Kidney epithelial cell (primary cell): Measurements from ENCODE around the gene SPNS1. TPM values are rescaled to one million over a fixed set of nuclear protein-coding genes. Genes with fewer than 3 reads are reported as not detected.
"Not testable (repeated sequence)": the region's sequence is repeated elsewhere in the genome, so short reads cannot be mapped to it uniquely, and the experiment has no call there.

Experiments
- DNase-seq: peaks from one replicate; pipeline ENCODE4 v3.0.0-alpha.2; 2010; ENCODE audit warnings: low read depth
- H3K27me3 ChIP-seq: 2 replicates; pipeline ENCODE4 v1.6.0; 2011; ENCODE audit warnings: low read length; ENCODE audit not compliant: control insufficient read depth, insufficient read depth
- H3K36me3 ChIP-seq: 2 replicates; pipeline ENCODE4 v1.5.1; 2011; ENCODE audit warnings: low read length; ENCODE audit not compliant: control insufficient read depth, insufficient read depth
- H3K4me3 ChIP-seq: 2 replicates; pipeline ENCODE4 v1.5.1; 2011; ENCODE audit warnings: low read depth, mild to moderate bottlenecking, control low read depth, low read length
- total RNA-seq: library from RNA; depleted of rRNA; stranded (reverse); fragments of >200 nt; gene quantifications from 2 replicates; pipeline ENCODE4 v1.2.3, GENCODE V29; 2015
- TF ChIP-seq, protein P1 (sequence below): IDR thresholded peaks from 2 replicates; pipeline ENCODE4 v1.5.1; 2011; ENCODE audit warnings: mild to moderate bottlenecking, moderate library complexity, low read length, control low read depth, inconsistent platforms; ENCODE audit not compliant: insufficient read depth, poor library complexity, severe bottlenecking

The SPNS1 gene
- total RNA-seq, 1 donor from 2014 or later = 77.2 TPM

- DNase-seq = no peak
- H3K36me3 ChIP-seq = peaks cover 7% of the 10 kb centered on the region
- no peaks in the 10 kb centered on the region for H3K27me3 ChIP-seq
- H3K4me3 ChIP-seq = no peak overlapping the region
- TF ChIP-seq, protein P1, sequence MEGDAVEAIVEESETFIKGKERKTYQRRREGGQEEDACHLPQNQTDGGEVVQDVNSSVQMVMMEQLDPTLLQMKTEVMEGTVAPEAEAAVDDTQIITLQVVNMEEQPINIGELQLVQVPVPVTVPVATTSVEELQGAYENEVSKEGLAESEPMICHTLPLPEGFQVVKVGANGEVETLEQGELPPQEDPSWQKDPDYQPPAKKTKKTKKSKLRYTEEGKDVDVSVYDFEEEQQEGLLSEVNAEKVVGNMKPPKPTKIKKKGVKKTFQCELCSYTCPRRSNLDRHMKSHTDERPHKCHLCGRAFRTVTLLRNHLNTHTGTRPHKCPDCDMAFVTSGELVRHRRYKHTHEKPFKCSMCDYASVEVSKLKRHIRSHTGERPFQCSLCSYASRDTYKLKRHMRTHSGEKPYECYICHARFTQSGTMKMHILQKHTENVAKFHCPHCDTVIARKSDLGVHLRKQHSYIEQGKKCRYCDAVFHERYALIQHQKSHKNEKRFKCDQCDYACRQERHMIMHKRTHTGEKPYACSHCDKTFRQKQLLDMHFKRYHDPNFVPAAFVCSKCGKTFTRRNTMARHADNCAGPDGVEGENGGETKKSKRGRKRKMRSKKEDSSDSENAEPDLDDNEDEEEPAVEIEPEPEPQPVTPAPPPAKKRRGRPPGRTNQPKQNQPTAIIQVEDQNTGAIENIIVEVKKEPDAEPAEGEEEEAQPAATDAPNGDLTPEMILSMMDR = peak; percentile 68
Measured at GRCh38 chr16:28977703-28978662, 3.4 kb downstream of the SPNS1 start.

GRCh38 chr16:28980330-28980729 is 5.8 kb downstream of the SPNS1 start:
- not testable (repeated sequence) for H3K4me3 ChIP-seq, H3K36me3 ChIP-seq, DNase-seq

GRCh38 chr16:28980929-28981328 is 6.4 kb downstream of the SPNS1 start:
- H3K36me3 ChIP-seq = peaks cover 8% of the 10 kb centered on the region
- no peak for DNase-seq
- TF ChIP-seq, protein P1 = no peak
- no peaks in the 10 kb centered on the region for H3K27me3 ChIP-seq
- no peak overlapping the region for H3K4me3 ChIP-seq

More at GRCh38 chr16:28980330-28980729, 5.8 kb downstream of the SPNS1 start:
- H3K27me3 ChIP-seq = not testable (repeated sequence)

- TF ChIP-seq, protein P1 = peak; percentile 64
- peaks cover 9% of the 10 kb centered on the region for H3K36me3 ChIP-seq
Measured at GRCh38 chr16:28981517-28981916, 6.9 kb downstream of the SPNS1 start.

GRCh38 chr16:28982418-28982817 is 7.8 kb downstream of the SPNS1 start:
- TF ChIP-seq, protein P1 = no peak
- no peaks in the 10 kb centered on the region for H3K27me3 ChIP-seq
- no peak overlapping the region for H3K4me3 ChIP-seq
- DNase-seq = no peak
- peaks cover 10% of the 10 kb centered on the region for H3K36me3 ChIP-seq

More at GRCh38 chr16:28981517-28981916, 6.9 kb downstream of the SPNS1 start:
- Histone ChIP-seq H3K4me3 (no peak overlapping the region), H3K27me3 (no peaks in the 10 kb centered on the region)
- DNase-seq = no peak

- peaks cover 10% of the 10 kb centered on the region for H3K36me3 ChIP-seq
- DNase-seq = no peak
- H3K4me3 ChIP-seq = no peak overlapping the region
- H3K27me3 ChIP-seq = no peaks in the 10 kb centered on the region
- TF ChIP-seq, protein P1 = no peak
Measured at GRCh38 chr16:28982949-28983348, 8.4 kb downstream of the SPNS1 start.
